Stimulated activated CD8-positive, alpha-beta memory T cell treated with anti-CD3 and anti-CD28 coated beads, Interleukin-2, amount 100 ng/mL, for 48 hours (primary cell): Measurements from ENCODE around the gene ANAPC1.
"Not testable (repeated sequence)": the region's sequence is repeated elsewhere in the genome, so short reads cannot be mapped to it uniquely, and the experiment has no call there.

Experiments
- DNase-seq, 2 donors: peaks; one replicate each; pipeline ENCODE4 v3.0.0-alpha.2; 2020; ENCODE audit warnings: low read depth in 2 of 2

ANAPC1 gene

DNA sequence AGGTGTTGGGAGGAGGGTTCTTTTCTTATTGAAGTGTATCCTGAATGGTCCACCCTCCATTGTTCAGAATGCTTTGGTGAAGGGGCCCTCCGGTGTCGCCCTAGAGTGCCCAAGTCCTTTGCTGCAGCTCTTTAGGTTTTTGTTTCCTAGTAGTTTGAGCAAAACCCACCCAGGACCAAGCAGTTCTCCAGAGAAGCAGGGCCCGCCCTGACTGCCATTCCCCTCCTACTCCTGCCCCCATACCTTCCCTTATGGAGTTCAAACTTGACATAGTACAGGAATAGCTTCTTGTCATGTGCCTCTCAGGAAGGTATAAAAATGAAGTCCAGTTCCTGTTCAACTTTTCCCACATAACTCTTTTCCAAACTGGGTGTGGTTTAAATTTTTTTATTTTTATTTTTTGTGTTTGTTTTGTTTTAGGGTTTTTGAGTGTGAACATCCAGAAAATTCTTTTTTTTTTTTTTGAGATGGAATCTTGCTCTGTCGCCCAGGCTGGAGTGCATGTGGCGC lies 20.0 kb upstream of the ANAPC1 start:
- DNase-seq, result no peak

DNA sequence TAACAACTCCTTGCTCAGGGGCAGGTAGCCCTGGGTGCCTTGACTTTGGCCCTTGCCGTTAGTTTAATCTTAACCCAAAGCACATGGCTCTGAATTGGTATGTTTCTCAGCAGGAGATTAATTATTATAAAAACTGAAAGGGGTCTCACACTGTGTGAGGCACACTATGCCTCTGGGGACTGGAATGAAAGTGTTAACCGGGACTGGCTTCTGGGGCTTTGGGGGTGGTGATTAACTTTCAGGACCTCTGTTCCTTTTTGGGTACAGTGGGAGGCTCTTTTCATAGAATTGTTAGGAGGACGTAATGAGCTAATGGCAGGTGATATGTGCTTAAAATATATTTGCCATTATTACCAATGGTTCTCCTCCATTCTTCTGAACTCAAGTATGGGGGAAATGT lies 19.5 kb upstream of the ANAPC1 start:
- no peak for DNase-seq

DNA sequence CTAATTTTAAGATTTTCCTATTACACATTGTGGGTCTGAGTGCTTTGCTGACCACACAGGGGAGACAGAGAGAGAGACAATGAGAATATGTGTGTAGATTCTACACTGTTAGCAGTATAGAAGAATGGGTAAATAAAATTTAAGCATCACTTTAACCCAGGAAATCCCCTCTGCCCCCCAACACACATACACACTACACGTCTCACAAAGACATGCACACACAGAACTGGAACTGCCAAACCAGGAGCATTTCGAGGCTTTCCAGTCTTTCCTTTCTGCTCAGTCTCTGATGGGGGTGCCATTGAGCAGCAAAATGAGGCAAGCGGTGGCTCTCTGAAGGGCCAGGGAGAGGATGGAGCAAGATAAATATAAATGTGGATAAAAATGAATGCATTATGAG lies 16.9 kb upstream of the ANAPC1 start:
- DNase-seq, result no peak

DNA sequence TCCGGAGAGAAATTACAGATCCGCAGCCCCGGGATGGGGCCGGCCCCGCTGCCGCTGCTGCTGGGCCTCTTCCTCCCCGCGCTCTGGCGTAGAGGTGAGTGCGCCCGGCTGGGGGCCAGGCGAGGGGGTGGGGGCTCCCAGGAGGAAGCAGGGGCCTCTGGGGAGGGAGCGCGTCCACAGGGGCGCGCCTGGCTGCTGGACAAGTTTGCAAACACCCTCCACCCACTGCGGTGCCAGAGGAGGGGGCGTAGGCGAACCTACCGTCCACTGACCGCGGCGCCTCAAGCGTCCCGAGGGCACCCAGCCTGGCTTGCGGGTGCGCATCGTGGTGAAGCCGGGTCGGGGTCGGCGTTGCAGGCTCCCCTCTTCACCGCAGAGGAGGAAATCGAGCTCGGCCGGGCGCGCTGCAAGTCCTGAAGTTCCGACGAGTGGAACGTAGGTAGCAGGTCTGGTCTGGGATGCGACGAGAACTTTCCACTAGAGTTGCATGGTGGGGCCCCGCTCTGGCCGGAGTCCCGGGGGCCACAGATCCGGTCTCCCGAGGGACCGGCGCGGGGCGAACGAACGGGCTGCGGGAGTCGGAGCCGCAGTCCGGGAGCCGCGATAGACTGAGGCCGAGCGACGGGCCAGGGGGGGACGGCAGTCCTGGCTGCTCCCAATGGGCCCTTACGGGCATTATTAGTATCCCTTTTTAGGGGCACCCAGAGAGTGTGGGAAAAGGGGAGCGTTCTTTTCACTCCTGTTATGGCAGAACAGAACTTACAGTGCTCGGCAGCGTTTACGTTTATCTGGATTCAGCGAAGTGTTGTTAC lies 14.9 kb upstream of the ANAPC1 start:
- DNase-seq, result no peak

DNA sequence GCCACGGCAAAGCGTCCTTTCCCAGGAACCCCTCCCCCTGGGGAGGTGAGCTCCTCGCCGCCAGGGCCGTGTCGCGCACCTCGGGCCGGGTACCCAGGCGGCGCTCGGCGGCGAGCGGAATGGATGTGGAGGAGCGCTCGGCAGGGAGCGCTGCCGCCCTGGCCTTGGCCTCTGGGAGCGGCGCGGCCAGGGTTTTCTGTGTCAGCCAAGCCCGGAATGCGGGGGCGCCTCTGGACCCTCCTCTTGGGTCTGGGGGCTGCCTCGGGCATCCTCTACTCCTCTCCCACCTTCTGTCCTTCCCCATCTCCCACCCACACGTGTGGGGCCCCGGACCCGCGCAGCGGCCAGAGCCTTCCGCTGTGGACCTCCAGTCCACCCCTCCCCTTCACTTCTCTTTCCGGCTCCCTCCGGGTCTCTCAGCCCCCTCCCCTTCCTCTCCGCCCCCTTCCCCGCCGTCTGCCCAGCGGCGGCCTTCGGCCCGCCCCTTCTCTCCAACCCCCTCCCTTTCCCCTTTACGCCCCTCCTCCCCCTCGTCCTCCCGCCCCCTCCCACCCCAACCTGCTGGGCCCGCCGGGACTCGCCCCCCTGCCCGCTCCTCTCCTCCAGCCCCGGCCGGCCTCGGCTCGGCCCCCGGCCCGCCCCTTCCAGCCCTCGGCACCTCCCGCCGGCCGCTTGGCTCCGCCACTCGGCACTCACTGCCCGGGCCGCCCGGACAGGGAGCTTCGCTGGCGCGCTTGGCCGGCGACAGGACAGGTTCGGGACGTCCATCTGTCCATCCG lies 14.1 kb upstream of the ANAPC1 start, which contains the start of gene MERTK:
Gene MERTK (plus strand): TSS at position 684 of the 779 bp plus-strand sequence. CDS start 129 bp downstream, outside the sequence.
- peak; percentile 42 to 46 for DNase-seq

DNA sequence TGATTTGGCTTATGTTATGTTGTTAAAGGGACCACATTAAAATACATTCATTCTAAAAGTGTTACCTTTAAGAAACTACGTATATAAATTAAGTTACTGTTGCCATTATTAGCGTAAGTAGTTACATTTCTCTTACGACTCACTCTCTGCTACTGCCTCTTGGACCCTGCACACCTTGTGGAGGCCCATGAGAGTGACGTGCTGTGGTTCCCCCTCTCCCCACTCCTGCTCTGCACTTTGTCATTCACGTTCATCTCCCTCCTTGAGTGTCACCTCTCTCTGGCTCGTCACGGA lies 13.6 kb upstream of the ANAPC1 start:
- no peak for DNase-seq

DNA sequence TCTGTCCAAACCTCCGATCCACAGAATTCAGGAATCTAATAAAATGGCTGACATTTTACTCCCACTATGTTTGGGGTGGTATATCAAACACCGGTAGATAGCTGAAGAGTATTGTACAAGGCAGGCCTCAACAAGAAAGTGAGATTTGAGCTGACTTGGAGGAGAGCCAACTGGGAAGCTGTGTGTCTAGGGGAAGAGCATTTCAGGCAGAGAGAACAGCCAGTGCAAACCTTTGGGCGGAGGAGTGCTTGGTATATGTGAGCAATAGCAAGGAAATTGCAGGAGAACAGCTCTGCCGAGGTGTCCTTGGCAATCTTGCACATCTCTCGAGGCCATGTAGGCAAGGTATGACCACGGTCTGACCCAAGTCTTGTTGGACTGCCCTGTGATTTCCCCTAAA lies 12.6 kb upstream of the ANAPC1 start:
- no peak for DNase-seq

DNA sequence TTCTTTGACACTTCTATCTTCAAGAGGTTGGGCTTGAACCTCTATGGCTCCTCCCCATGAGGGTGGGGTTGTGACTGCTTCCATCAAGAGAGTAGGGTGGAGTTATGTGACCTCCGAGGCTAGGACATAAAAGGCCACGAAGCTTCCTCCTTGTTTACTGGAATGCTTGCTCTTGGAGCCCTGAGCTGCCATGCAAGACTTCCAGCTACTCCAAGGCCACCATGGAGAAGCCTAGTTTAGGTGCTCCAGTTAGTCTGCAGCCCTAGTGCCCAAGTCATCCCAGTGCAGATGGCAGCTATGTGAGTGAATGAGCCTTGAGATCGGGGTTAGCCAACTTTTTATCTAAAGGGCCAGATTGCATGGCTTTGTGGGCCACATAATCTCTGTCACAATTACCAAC lies 12.0 kb upstream of the ANAPC1 start:
- DNase-seq, result no peak

DNA sequence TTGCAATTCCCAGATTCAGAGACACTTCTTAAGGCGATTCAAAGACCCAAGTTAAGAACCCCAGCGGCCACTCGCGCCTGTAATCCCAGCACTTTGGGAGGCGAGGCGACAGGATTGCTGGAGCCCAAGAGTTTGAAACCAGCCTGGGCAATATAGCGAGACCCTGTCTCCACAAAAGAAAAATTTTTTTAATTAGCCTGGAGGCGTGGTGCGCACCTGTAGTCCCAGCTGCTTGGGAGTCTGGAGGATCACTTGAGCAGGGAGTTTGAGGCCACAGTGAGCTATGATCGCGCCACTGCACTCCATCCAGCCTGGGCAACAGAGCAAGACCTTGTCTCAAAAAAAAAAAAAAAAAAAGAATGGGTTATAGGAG lies 585 bp upstream of the ANAPC1 start:
- no peak for DNase-seq

DNA sequence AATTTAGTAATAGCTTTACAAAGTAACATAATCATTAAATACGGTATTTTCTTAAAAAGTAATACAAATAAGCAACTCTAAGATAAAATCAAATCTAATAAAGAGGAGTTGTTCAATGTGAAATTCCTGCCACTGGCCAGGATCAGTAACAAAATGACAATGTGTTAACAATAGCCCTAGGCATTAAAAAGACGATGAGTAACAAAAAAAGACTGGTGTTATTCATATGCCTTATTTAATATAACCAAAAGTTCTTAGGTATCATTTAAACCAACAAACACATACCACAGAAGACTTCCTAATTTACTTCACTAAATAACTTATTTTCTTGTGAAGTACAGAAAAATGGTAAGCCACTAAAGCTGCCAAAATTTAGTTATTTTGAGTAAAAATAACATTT lies 11.2 kb downstream of the ANAPC1 start:
- not testable (repeated sequence) for DNase-seq

DNA sequence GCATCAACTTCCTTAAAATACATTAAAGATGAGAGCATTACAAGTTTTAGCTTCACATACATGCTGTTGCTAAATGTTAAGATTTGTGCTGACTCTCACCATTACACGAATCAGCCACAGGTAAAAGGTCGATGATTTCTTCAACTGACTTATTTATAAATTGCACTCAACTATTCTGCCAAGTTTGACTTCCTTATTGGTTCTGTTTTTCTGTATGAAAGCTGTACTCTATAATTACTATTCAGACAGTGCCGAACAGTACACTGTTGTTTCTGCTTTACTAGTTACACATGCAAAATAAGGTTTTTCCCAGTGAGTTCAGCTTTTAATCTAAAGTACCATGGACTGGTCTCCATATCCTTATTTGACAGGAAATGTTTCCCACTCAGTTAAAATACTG lies 18.9 kb downstream of the ANAPC1 start:
- DNase-seq, result not testable (repeated sequence)

DNA sequence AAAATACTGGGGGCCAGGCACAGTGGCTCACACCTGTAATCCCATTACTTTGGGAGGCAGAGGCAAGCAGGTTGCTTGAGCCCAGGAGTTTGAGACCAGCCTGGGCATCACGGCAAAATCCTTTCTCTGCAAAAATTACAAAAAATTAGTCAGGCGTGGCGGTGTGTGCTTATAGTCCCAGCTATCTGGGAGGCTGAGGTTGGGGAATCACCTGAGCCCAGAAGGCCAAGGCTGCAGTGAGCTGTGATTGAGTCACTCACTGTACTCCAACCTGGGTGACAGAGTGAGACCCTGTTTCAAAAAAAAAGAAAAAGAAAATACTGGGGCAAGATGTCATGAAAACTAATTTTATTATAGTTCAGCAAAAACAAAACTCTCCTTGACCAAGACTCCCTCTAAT lies 24.0 kb downstream of the ANAPC1 start:
- not testable (repeated sequence) for DNase-seq

DNA sequence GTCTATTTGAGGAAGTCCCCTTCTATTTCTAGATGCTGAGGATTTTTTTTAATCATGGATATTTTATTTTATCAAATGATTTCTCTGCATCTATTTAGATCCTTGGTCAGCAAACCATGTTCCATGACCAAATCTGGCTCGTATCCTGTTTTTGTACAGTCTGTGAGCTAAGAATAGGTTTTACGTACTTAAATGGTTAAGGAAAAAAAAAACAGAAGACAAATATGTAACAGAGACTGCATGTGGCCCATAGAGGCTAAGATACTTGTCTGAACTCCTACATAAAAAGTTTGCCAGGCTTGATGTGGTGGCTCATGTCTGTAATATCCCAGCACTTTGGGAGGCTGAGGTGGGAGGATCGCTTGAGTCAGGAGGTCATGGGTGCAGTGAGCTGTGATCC lies 31.4 kb downstream of the ANAPC1 start:
- DNase-seq, result not testable (repeated sequence)

DNA sequence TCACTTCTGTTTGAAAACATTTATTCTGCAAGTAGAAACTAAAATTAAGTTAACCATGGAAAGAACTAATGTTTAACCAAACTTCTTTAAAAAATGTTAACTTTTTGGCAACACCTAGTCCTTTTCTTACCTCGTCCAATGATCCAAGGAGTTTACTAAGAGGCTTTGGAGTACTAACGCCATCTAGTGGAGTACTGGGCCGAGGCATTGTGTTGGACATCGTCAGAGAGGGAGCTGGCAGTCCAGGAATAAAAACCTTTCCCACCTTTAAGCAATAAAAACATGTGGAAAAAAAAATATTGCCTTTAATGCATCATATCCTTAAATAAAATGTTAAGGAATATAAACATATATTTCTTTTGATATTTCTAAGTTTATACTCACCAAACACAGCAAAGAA lies 33.3 kb downstream of the ANAPC1 start:
- not testable (repeated sequence) for DNase-seq

DNA sequence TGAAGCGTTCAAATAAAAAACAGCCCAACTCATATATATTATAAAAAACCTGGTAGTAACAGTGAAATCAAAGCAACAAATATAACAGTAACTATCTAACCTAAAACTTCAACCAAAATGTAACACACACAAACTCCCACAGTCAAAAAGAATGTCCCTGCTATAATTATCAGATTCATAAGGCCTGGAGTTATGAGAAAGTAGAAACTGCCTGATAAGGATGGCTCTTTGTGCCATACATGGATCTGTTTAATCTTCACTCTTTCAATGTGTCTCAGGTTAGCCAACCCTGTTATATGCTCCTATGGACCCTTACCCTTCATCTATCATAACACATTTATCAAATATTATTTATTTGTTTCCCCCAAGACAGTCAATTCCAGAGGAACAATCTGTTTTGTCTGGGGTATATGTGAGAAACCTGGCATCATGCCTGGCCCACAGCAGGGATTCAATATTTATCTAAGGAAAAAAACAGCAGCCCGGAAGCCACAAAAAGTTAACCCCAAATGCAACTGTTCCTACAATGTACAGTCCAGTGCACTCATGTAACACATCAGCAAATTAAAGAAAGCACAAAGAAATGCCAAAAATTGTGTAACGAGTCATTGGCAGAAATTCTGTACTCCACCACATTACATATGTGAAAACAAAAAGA lies 44.2 kb downstream of the ANAPC1 start:
- not testable (repeated sequence) for DNase-seq

DNA sequence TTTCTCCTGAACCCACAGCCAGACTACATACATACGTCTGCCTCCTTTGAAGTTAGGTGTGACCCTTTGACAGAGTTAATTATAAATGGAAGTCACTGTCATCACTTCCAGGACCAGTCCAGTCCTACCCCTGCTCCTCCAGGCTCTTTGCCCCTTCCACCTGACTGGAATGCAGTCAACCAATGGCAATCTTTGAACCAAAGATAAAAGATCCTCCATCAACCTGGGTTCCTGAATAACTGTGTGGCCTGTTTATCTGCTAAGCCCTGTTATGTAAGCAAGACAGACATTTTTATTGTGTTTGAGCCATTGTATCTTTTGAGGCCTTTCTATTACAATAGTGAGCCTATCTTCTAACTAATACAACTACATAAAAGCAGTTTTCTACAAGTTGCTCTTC lies 45.0 kb downstream of the ANAPC1 start:
- not testable (repeated sequence) for DNase-seq

DNA sequence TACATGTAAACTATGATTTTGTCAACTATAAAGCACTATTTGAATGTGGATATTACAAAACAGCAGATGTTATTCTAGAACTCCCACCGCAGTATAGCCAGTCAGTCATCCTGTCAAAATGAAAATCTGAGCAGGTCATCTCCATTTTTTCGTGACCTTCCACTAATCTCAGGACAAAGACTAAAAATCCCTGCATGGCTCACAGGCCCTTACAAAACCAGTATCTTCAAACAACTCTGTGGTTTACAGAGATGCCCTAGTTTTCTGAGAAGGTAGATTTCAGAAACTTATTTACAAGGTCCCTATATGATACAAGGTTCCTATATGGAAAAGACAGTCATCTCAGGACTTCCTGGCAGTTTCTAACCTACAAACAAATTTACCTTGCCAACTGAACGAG lies 49.8 kb downstream of the ANAPC1 start:
- not testable (repeated sequence) for DNase-seq

DNA sequence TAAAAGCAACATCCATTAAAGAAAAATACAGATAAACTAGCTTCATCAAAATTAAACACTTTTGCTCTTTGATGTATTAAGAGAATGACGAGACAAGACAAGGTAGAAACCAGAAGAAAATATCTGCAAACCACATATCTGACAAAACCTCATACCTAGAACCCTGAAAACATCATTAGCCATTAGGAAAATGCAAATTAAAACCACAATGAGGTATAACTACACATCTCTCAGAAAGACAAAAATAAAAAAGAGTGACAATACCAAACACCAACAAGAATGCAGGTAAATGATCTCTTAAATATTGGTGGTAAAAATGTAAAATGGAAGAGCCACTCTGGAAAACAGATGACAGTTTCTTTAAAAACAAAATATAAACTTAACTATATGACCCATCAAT lies 53.5 kb downstream of the ANAPC1 start:
- DNase-seq, result not testable (repeated sequence)

DNA sequence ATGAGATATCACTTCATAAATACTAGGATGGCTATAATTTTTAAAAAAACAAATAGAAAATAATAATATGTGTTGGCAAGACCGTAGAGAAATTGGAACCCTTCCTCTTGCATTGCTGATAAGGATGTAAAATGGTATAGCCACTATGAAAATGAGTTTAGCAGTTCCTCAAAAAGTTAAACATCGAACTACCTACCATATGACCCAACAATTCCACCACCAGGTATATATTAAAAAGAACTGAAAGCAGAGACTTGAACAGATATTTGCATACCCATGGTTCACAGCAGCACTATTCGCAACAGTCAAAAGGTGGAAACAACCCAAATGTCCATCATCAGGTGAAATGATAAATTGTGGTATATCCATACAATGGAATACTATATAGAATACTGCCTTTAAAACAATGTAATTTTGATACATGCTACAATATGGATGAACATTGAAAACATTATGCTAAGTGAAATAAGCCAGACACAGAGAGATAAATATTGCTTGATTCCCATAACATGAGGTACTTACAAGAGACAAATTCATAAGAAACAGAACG lies 55.7 kb downstream of the ANAPC1 start:
- DNase-seq, result not testable (repeated sequence)

DNA sequence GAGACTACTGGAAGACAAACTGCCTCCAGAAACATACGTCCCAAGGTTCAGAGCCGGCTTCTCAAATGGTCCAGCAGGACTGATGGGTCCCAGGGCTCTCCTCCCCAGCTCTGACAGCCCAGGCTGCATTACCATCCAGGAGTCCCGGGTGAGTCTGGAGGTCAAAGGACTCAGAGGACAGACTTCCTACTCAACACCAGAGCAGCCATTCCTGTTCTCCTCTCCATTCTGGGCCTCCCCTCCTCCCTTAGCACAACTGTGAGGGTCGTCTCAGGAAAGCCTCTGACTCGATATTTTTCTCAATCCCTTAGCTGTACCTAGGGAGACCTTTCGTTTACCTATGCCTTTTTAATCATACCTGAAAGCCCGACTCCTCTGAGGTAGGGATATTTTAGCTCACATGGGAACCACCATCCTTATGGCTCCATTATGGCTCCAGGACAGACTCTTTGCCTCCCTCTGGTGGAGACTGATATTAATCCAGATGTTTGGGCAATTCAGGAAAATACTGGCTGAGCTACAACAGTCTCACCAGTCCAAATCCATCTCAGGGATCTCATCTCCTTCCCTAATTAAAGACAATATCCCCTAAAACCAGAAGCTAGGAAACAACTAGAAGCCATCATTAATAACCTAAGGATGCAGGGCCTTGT lies 70.9 kb downstream of the ANAPC1 start:
- DNase-seq, result not testable (repeated sequence)

DNA sequence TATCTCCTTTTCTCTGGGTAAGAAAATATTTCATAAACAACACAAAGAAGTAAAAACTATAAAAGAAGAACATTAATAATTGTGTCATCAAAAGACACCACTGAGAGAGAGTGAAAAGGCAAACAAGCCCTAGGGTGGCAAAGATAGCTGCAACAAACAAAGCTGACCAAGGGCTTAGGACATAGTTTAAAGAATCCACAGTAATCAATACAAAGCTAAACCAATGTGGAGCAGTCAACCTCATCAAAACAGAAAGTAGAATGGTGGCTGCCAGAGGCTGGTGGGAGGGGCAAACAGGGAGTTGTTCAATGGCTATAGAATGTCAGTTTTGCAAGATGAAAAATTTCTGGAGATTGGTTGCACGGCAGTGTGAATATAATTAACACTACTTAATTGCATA lies 93.4 kb downstream of the ANAPC1 start:
- not testable (repeated sequence) for DNase-seq

DNA sequence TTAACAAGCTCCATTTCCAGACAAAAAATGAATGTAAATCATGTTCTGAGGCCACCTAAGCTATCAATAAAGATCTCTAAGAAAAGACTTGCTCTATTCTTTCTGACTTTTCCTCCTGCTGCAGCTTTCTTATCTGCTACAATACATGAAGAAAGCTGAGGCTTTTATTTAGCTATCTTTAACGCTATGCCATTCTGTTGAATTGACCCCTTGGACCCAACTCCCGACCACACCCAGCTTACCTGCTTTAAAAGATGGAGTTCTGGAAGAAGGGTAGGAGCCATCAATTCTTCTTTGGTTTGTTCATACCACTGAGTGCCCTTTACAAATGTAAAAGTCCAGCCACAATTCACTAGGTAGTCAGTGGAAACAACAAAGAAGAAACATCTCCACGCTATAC lies 99.9 kb downstream of the ANAPC1 start:
- DNase-seq, result not testable (repeated sequence)
